K562 (cell line): Measurements from ENCODE around the gene MYO1D. TPM values are rescaled to one million over a fixed set of nuclear protein-coding genes. Genes with fewer than 3 reads are reported as not detected.

Source experiments
- ATF1 ChIP-seq, 2 experiments: fragments of 450-650 bp in 1 of 2; IDR thresholded peaks; 2 replicates each; pipeline ENCODE4 v1.6.1; 2016; ENCODE audit warnings: missing compliant biosample characterization in 1 of 2, missing genetic modification characterization in 1 of 2
- CBX1 ChIP-seq: sonication (generic); IDR thresholded peaks from 2 replicates; pipeline ENCODE4 v1.6.1; 2016; ENCODE audit warnings: antibody characterized with exemption, low read depth, mild to moderate bottlenecking
- CREB1 ChIP-seq, 2 experiments: sonication (generic) in 1 of 2; formaldehyde crosslinking in 1 of 2; IDR thresholded peaks; 2 replicates each; pipeline versions ENCODE4 v1.6.1 to v1.8.0; 2012 to 2022; ENCODE audit warnings: inconsistent platforms in 1 of 2, mild to moderate bottlenecking in 1 of 2, missing genetic modification reagents in 1 of 2, moderate library complexity in 1 of 2
- ETV6 ChIP-seq, 3 experiments: fragments of 150-350 bp in 1 of 3; sonication (generic) in 1 of 3; formaldehyde crosslinking in 1 of 3; IDR thresholded peaks; 2 replicates each; pipeline versions ENCODE4 v1.6.1 to v1.8.0; 2014 to 2022; ENCODE audit warnings: borderline replicate concordance in 2 of 3, low read depth in 2 of 3, antibody characterized with exemption in 1 of 3, low read length in 1 of 3, mild to moderate bottlenecking in 1 of 3, missing genetic modification reagents in 1 of 3
- FIP1L1 ChIP-seq: fragments of 200-400 bp; formaldehyde crosslinking; IDR thresholded peaks from 2 replicates; pipeline ENCODE4 v1.6.1; 2018; ENCODE audit warnings: mild to moderate bottlenecking, low read depth, low read length; ENCODE audit not compliant: poor library complexity, severe bottlenecking
- HLTF ChIP-seq: fragments of 450-650 bp; IDR thresholded peaks from 2 replicates; pipeline ENCODE4 v1.6.1; 2016
- KLF1 ChIP-seq: fragments of 450-650 bp; IDR thresholded peaks from 2 replicates; pipeline ENCODE4 v1.6.1; 2016; ENCODE audit warnings: missing genetic modification characterization, missing compliant biosample characterization
- KLF6 ChIP-seq: fragments of 250-450 bp; sonication (Bioruptor Pico); IDR thresholded peaks from 2 replicates; pipeline ENCODE4 v1.4.0; 2020; ENCODE audit warnings: mild to moderate bottlenecking, moderate library complexity, borderline replicate concordance
- NFIC ChIP-seq: fragments of 450-650 bp; IDR thresholded peaks from 2 replicates; pipeline ENCODE4 v1.6.1; 2017; ENCODE audit warnings: mild to moderate bottlenecking, inconsistent platforms
- NKRF ChIP-seq: fragments of 450-650 bp; IDR thresholded peaks from 2 replicates; pipeline ENCODE4 v1.6.1; 2016; ENCODE audit warnings: borderline replicate concordance
- POLR2G ChIP-seq: fragments of 200-400 bp; formaldehyde crosslinking; IDR thresholded peaks from 2 replicates; pipeline ENCODE4 v1.6.1; 2017; ENCODE audit warnings: low read depth, mild to moderate bottlenecking, antibody characterized with exemption, low read length, moderate library complexity
- RB1 ChIP-seq: fragments of 450-650 bp; IDR thresholded peaks from 2 replicates; pipeline ENCODE4 v1.6.1; 2017; ENCODE audit warnings: low read depth, mild to moderate bottlenecking
- RBM39 ChIP-seq: fragments of 200-400 bp; formaldehyde crosslinking; optimal IDR thresholded peaks from 2 replicates; pipeline ENCODE3; 2018; ENCODE audit warnings: low read depth, low read length
- RCOR1 ChIP-seq, 2 experiments: IDR thresholded peaks; 2 replicates each; pipeline ENCODE4 v1.6.1; 2012; ENCODE audit warnings: low read depth in 2 of 2, low read length in 2 of 2, borderline replicate concordance in 1 of 2, improper control_type of control experiment in 1 of 2
- SIN3A ChIP-seq, 2 experiments: fragments of 150-350 bp in 1 of 2; IDR thresholded peaks; 2 replicates each; pipeline ENCODE4 v1.6.1; 2011 to 2016; ENCODE audit warnings: borderline replicate concordance in 2 of 2, low read depth in 2 of 2, low read length in 2 of 2, mild to moderate bottlenecking in 2 of 2, moderate library complexity in 2 of 2; ENCODE audit not compliant: control insufficient read depth in 1 of 2
- SOX6 ChIP-seq: fragments of 450-650 bp; IDR thresholded peaks from 2 replicates; pipeline ENCODE4 v1.6.1; 2014; ENCODE audit warnings: mild to moderate bottlenecking
- VEZF1 ChIP-seq: fragments of 200-800 bp; sonication (Bioruptor generic); IDR thresholded peaks from 2 replicates; pipeline ENCODE4 v1.6.1; 2017; ENCODE audit warnings: missing genetic modification characterization, missing compliant biosample characterization
- ZNF121 ChIP-seq: sonication (generic); formaldehyde crosslinking; conservative IDR thresholded peaks from 2 replicates; pipeline ENCODE4 v1.8.0; 2022; ENCODE audit warnings: missing genetic modification reagents
- ZNF551 ChIP-seq: fragments of 250-450 bp; sonication (Bioruptor Pico); IDR thresholded peaks from 2 replicates; pipeline ENCODE4 v1.5.0; 2021; ENCODE audit warnings: mild to moderate bottlenecking, moderate library complexity
- ZNF644 ChIP-seq: fragments of 200-800 bp; sonication (Bioruptor generic); IDR thresholded peaks from 2 replicates; pipeline ENCODE4 v1.6.1; 2016; ENCODE audit warnings: low read depth, missing genetic modification characterization, missing compliant biosample characterization
- polyA plus RNA-seq, 8 experiments: library from polyadenylated mRNA; depleted of rRNA in 4 of 8; stranded (reverse) in 5 of 8; unstranded in 3 of 8; fragments of >200 nt; fragmentation: Nextera tagmentation in 2 of 8; fragmentation: Illumina TruSeq in 1 of 8; extraction: Ambion mirVana in 2 of 8; extraction: Trizol in 1 of 8; gene quantifications; 2 replicates each; pipeline versions ENCODE4 v1.2.1 to v1.2.3, GENCODE V29; 2011 to 2014; ENCODE audit warnings: inconsistent platforms in 1 of 8, missing spikeins in 1 of 8
- total RNA-seq, 7 experiments: library from RNA; depleted of rRNA in 6 of 7; stranded (reverse); fragments of >200 nt in 6 of 7; fragmentation: Illumina TruSeq in 2 of 7; extraction: Trizol in 2 of 7; gene quantifications; 2 replicates each; pipeline versions ENCODE4 v1.2.1 to v1.2.3, GENCODE V29; 2011 to 2021; ENCODE audit warnings: low replicate concordance in 1 of 7
- TF ChIP-seq, protein P1 (sequence below): fragments of 250-450 bp; sonication (Bioruptor Pico); IDR thresholded peaks from 2 replicates; pipeline ENCODE4 v1.4.0; 2020; ENCODE audit warnings: borderline replicate concordance

MYO1D gene
- total and polyA plus RNA-seq, 9 of the 15 experiments (the other 6 are each of a cell fraction or from before 2014, with no cell fraction given) = 2.1 to 71.2 (median 45.4) TPM

- TF ChIP-seq KLF6 (no peak), RCOR1 (IDR thresholded peaks at IDR 0.05; ENCODE audit: borderline replicate concordance in 1 of 2, low read depth in 2 of 2, low read length in 2 of 2) (0 out of 4 replicates have a peak, but pooled peaks of 1 of the 2 experiments have one; percentile 1), ZNF644 (0 out of 2 replicates have a peak, but pooled peaks have one; percentile 25), ZNF121 (CRISPR knock-in tag) (no peak), FIP1L1 (peak; percentile 63), KLF1 (0 out of 2 replicates have a peak, but pooled peaks have one; percentile 10), RB1 (peak; percentile 82; the same call in 1 of the 2 replicates), CREB1 (IDR thresholded peaks at IDR 0.05) (0 out of 2 replicates have a peak, but pooled peaks have one; percentile 10), CREB1 (CRISPR knock-in tag; IDR thresholded peaks at IDR 0.05) (0 out of 2 replicates have a peak, but pooled peaks have one; percentile 24), NFIC (peak; percentile 69), POLR2G (peak; percentile 85), NKRF (no peak), ZNF551 (CRISPR knock-in tag) (no peak), SIN3A (IDR thresholded peaks at IDR 0.05; ENCODE audit: borderline replicate concordance in 2 of 2, control insufficient read depth in 1 of 2, low read depth in 2 of 2, low read length in 2 of 2) (peak in 1 of 2 experiments; percentile 19; a peak in 1 of 4 replicates), VEZF1 (CRISPR knock-in tag) (peak; percentile 72; the same call in 1 of the 2 replicates), HLTF (no peak), CBX1 (peak; percentile 73; the same call in 1 of the 2 replicates), SOX6 (peak; percentile 77), ETV6 (IDR thresholded peaks at IDR 0.05; ENCODE audit: borderline replicate concordance in 1 of 2, low read depth in 2 of 2, low read length in 1 of 2) (no peak), ETV6 (CRISPR knock-in tag; IDR thresholded peaks at IDR 0.05; ENCODE audit: borderline replicate concordance) (no peak), ATF1 (CRISPR knock-in tag; IDR thresholded peaks at IDR 0.05) (no peak), ATF1 (tag; IDR thresholded peaks at IDR 0.05) (peak; percentile 34; the same call in 1 of the 2 replicates), RBM39 (no peak)
- TF ChIP-seq, protein P1, sequence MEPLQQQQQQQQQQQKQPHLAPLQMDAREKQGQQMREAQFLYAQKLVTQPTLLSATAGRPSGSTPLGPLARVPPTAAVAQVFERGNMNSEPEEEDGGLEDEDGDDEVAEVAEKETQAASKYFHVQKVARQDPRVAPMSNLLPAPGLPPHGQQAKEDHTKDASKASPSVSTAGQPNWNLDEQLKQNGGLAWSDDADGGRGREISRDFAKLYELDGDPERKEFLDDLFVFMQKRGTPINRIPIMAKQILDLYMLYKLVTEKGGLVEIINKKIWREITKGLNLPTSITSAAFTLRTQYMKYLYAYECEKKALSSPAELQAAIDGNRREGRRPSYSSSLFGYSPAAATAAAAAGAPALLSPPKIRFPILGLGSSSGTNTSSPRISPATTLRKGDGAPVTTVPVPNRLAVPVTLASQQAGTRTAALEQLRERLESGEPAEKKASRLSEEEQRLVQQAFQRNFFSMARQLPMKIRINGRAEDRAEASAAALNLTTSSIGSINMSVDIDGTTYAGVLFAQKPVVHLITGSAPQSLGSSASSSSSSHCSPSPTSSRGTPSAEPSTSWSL (CRISPR knock-in tag) = no peak
These were observed 390.7 kb downstream of the MYO1D start (continued) for GRCh38 chr17:32486111-32486700.
